HG02840 (cell line): ENCODE measurements around the gene ZNF681.
"Not testable (repeated sequence)": the region's sequence is repeated elsewhere in the genome, so short reads cannot be mapped to it uniquely, and the experiment has no call there.

Experiments
- ATAC-seq: cut with Tn5 transposase; IDR thresholded peaks from one replicate; pipeline ENCODE4 v1.9.1; 2021; ENCODE audit warnings: mild to moderate bottlenecking, moderate library complexity, moderate number of reproducible peaks; ENCODE audit not compliant: unreplicated experiment, low FRiP score

ZNF681 gene

GRCh38 chr19:23758187-23759074, at the start of gene ZNF681:
TSS of gene ZNF681 (minus strand) at chr19:23758891. CDS start at chr19:23758749, 142 bp downstream.
- ATAC-seq: peak; percentile 78

GRCh38 chr19:23804676-23805075, 46.0 kb upstream of the ZNF681 start:
- ATAC-seq: no peak

- ATAC-seq: no peak
Observed at GRCh38 chr19:23802290-23802689, 43.6 kb upstream of the ZNF681 start.

- no peak for ATAC-seq
Observed at GRCh38 chr19:23801803-23802202, 43.1 kb upstream of the ZNF681 start.

DNA sequence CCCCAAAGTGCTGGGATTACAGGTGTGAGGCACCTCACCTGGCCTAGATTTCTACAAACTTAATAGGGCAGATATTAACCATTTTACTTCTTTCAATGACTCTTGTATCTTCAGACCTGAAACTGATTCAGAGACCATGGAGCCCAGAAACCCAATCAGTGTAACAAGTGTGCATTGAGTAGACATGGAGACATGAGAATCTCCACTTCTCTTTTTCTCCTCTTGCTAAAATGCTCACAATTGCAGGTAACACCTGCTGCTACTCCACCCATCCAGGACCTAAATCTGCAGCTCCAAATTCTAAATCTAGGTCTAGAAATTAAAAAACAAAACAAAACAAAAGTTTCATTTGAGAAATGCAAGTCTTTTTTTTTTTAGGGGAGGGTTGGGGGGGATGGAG, 42.2 kb upstream of the ZNF681 start:
- no peak for ATAC-seq

- ATAC-seq: no peak
Observed at GRCh38 chr19:23800271-23800670, 41.6 kb upstream of the ZNF681 start.

DNA sequence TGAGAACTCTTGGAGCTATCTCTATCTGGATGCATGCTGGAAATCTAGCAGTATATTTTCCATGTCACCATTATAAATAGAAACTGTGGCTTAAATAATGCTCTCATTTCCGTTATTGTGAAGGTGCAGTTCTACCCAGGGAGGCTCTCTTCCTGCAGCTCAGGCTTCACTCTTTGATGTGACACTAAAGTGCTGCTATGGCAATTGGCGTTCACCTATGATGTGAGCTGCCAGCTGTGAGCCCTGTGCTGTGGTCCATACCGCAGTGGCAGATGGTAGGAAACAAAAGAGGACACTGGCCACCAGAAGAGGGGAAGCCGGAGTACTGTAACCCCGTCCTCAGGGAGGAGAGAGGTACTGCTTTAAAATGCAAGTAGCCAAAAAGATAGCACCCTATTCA, 40.6 kb upstream of the ZNF681 start:
- no peak for ATAC-seq

DNA sequence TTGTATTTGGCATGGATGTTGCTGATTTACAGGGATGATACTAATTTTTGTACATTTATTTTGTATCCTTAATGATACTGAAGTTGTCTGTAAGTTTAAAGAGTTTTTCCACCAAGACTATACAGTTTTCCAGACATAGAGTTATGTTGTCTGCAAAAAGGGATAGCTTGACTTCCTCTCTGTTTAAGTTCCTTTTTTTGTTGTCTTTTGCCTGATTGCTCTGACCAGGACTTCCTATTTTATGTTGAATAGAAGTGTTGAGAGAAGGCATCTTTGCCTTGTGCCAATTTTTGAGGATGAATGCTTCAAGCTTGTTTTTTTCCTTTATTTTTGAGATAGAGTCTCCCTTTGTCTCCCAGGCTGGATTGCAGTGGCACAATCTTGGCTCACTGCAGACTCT, 36.8 kb upstream of the ZNF681 start:
- no peak for ATAC-seq

- ATAC-seq: no peak
Observed at GRCh38 chr19:23792784-23793183, 34.1 kb upstream of the ZNF681 start.

DNA sequence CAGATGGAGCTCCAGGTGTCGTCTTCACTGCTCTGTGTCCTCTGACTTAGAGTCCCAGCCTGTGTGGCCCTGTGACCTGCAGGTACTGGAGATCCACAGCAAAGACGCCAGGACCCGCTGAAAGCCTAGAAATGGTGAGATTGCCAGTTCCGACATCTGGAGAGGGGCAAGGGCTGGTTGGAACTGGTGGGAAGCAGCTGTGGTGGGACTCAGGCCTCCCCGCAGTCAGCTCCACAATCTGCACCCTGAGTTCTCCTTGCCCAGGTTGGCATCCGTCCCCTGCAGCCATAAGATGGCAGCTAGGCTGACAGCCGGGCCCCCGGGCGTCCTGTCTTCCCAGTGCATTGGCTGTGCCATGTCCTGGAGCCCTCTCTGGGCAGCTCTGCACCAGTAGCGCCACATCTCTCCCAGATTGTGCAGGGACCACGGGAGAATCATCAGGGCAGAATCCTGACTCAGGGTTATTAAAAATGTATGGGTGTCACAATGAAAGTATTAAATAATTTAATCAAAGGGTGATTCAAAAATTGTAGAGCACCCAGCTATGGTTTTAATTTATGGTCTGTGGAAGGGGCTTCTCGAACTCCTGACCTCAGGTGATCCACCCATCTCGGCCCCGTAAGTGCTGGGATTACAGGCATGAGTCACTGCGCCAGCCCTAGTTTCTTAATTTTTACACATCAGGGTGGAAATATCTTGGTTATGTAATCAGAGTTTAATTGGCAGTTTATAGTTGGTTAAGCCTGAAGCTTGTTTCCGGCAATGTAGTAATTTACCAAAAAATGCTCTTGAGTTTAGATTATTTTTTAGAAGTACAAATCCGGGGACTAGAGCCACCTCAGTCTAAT, 32.2 kb upstream of the ZNF681 start:
- no peak for ATAC-seq

- no peak for ATAC-seq
Observed at GRCh38 chr19:23789246-23789645, 30.6 kb upstream of the ZNF681 start.

GRCh38 chr19:23788411-23788810, 29.7 kb upstream of the ZNF681 start:
- ATAC-seq: no peak

GRCh38 chr19:23787106-23787505, 28.4 kb upstream of the ZNF681 start:
- ATAC-seq: no peak

GRCh38 chr19:23785982-23786381, 27.3 kb upstream of the ZNF681 start:
- ATAC-seq: no peak

DNA sequence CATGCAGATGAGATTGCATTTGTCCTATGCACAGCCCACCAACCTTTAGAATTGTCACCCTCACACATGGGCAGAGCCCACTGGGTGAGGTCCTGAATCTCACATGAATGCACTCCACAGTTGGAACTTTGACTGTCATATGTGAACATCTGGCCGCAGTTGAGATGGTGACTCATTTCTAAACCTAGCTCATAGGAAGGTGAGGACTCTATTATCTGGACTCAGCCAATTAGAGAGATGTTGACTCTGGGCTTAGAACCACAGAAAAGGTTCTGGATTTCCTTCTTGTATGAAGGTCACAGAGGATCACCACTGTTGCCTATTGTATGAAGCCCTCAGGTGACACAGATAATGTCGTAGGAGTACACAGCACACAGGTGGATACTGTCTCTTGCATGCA, 25.6 kb upstream of the ZNF681 start:
- no peak for ATAC-seq

GRCh38 chr19:23783636-23784035, 24.9 kb upstream of the ZNF681 start:
- ATAC-seq: no peak

- ATAC-seq: no peak
Observed at GRCh38 chr19:23779645-23780044, 21.0 kb upstream of the ZNF681 start.

DNA sequence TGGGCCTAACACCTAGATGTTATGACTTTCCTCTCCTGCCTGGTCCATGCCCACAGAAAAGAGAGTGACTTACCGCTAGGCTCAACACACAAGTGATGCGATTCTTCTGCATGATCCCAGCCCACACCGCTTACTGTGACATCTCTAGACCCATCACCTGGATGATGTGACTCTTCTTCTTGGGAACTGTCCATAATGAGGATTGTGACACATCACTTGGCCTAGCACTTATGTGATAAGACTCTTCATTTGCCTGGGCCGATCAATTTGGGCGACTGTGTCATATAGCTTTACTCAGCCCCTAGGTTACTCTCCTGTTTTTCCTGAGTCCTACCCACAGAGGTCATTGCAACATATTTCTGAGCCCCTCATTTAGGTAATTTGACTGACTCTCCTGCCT, 19.9 kb upstream of the ZNF681 start:
- no peak for ATAC-seq

GRCh38 chr19:23778036-23778435, 19.3 kb upstream of the ZNF681 start:
- ATAC-seq: not testable (repeated sequence)

DNA sequence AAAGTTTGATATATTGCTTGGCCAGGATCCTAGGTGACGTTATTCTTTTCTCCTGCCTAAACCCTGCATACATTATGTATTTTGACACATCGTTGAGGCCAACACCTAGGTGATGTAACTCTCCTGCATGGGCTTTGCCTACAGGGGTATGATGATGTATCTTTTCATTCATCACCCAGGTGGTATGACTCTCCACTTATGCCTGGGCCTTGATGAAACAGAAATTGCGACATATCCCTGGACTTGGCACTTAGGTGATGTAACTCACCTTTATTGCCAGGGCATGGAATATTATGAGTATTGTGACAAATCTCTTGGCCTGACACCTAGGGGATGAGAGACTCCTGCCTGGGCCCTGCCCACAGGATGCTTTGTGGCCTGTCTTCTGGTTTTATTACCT, 18.5 kb upstream of the ZNF681 start:
- ATAC-seq: no peak

DNA sequence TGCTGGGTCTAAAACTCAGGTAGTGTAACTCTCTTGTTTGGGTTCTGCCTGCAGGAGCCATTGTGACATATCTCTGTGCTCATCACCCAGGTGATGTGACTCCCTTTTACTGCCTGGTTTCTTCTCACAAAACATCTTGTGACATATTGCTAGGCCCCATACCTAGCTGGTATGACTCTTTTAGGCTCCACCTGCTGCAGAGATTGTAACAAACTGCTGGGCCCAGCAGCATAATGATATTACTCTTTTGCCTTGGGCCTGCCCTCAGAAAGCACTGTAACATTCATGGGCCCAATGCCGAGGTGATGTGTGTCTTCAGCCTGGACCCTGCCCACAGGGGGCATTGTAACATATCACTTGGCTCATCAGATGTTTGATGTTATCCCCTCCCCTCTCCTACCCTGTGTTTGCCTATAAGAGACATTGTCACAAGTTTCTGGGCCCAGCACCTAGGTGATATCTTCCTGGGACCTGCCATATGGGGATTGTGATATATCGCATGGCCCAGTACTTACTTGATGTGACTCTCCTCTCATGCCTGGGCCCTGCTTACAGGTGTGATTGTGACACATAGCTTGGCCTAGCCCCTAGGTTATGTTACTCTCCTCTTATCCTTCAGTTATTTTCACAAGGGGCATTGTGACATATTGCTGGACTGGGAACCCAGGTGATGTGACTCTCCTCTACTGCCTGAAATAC, 18.0 kb upstream of the ZNF681 start:
- ATAC-seq: no peak
